Left lobe of liver (tissue), 2 donors: ENCODE data around the gene DSTYK. TPM values are rescaled to one million over a fixed set of nuclear protein-coding genes. Genes with fewer than 3 reads are reported as not detected.

Source experiments
- ATAC-seq: fragments of 200-7000 bp; cut with Tn5 transposase; one replicate; pipeline ENCODE4 v1.9.1; 2020; ENCODE audit warnings: mild to moderate bottlenecking, moderate library complexity
- DNase-seq: peaks from one replicate; pipeline ENCODE4 v3.0.0-alpha.2; 2020; ENCODE audit warnings: low spot score
- total RNA-seq: library from RNA; stranded (reverse); gene quantifications from one replicate; pipeline ENCODE4 v1.2.1, GENCODE V29; 2021
- donor health status: DM: no; HTN: no; CAD: no; lungs with moderate emphysema.
- donor health status: DM: no; HTN: yes; CAD: no.

Gene DSTYK
- total RNA-seq, 1 donor from 2014 or later: 2.5 TPM

DNA sequence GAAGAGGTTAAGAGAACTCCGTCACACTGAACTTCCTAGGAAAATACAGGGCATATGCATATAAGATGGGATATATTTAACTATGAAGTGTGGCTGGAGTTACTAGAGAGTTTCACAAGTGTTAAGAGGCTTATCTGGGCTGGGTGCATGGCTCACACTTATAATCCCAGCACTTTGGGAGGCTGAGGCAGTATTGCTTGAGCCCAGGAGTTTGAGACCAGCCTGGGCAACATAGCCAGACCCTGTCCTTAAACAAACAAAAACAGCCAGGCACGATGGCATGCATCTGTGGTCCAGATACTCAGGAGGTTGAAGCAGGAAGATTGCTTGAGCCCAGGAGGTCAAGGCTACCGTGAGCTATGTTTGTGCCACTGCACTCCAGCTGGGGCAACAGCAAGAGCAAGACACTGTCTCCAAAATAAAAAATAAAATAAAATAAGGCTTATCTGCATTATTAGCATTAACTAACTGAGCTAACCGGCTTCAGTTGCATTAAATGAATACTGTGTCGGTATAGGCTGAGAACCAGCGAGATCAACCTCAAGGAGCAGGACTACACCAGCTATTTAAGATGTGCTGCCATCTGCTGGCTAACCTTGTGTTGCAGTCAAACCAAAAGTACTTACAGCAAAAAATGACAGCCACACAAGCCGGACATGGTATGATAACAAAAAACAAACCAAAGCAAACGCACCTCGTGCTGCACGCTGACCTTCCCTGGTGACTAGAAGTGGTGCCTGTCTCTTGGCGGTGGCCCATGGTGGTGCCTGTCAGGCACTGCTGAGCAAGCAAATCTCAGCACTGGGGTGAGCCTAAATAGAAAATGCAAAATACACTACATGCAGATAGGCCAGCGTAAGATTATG lies 70.0 kb downstream of the DSTYK start:
- ATAC-seq (peak; percentile 96), DNase-seq (peak; percentile 70)

DNA sequence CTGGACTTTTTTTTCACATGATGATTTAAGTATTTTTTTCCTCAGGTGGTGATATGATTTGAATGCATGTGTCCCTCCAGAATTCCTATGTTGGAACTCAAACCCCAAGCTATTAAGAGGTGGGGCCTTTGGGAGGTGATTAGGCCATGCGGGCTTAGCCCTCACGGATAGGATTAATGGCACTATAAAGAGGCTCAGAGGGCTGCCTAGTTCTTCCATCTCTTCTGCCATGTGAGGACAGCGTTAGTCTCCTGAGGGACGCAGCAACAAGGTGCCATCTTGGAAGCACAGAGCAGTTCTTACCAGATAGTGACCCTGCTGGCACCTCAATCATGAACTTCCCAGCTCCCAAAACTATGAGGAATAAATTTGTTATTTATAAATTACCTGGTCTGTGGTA lies 71.4 kb downstream of the DSTYK start:
- no peak for DNase-seq
- no peak for ATAC-seq

- no peak for ATAC-seq
- DNase-seq: no peak
These were observed 73.6 kb downstream of the DSTYK start for GRCh38 chr1:205137901-205138300.

DNA sequence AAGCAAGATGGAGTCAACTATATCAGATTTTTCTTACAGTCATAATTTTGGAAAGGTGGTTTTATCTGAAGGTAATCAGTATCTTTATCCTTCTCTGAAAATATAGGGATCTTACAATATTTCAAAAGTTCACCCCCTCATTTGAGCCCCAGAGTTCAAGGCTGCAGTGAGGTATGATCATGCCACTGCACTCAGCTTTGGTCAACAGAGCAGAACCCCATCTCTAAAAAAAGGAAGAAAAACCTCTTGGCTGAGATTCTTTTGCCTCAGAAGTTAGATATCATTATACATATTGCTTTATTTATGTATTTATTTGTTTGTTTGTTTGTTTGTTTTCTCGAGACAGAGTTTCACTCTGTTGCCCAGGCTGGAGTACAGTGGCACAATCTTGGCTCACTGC lies 78.2 kb downstream of the DSTYK start:
- ATAC-seq (no peak), DNase-seq (no peak)

DNA sequence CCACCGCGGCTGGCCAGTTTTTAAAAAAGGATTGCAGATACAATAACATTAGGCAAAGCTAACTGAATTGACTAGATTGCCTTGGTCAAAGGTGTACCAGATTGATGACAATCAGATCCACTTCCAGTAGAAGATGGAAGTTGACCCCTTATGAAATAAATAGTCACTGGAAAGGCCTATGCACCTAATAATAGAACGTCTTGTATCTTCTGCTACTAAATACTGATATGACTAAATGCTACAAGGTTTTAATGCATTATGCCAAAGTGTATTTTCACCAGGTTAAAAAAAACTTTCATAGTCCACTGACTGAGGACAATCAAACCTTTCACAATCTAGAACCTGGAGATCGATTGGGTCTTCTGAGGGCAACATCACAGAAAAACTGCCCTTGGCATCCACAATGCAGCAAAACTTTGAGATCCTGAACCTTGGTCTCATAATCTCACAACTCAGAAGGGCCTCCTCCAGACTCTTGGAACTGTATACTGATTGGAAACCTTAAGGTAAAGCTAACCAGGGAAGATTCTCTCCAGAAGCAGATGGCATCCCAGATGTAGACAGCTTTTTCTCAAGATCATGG lies 82.0 kb downstream of the DSTYK start:
- no peak for DNase-seq
- ATAC-seq: peak; percentile 77

GRCh38 chr1:205128050-205128449 lies 83.5 kb downstream of the DSTYK start:
- DNase-seq (no peak), ATAC-seq (no peak)

- DNase-seq (no peak), ATAC-seq (no peak)
These were observed 83.9 kb downstream of the DSTYK start for GRCh38 chr1:205127646-205128045.

- ATAC-seq (no peak), DNase-seq (no peak)
These were observed 86.8 kb downstream of the DSTYK start for GRCh38 chr1:205124726-205125125.

GRCh38 chr1:205122489-205122882 lies 89.0 kb downstream of the DSTYK start:
- DNase-seq (no peak), ATAC-seq (peak; percentile 37)

DNA sequence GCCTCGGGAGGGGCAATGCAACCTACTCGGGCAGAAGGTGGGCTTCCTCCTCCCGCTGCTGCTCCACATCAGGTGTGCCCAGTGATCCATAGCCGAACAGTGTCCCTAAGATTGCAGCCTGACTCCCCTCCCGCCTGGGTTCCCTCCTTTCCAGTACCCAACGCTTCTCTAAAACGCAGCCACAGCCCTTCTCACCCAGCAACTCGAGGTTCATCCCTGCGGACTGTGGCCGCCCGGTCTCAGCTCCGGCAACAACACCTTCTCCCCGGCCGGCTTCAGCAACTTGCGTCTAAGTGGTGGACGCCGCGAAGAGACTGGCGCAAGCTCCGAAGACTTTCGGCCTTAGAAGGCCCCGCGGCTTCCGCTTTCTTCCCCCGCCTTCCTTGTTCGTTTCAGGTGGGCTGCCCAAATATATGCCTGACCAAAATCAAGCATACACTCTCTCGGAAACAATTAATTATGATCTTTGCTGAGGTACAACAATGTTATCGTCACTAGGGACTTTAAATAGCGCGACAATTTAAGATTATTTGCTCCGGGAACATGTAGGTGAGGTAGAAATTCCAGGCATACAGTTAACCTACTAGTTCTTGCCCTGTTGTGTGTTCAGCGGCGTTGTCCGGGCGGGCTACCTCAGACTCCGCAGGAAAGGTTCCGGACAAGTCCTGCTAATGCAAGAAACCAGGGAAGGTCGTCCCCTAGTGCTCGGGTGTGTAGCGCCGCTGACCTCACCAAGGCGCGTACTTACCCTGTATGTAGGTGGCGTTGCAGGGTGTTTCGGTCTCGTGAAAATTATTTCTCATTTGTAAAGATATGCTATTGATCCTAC lies 89.6 kb downstream of the DSTYK start, which contains the start of gene RBBP5:
RBBP5 (minus strand) TSS at position 319 of the 829 bp plus-strand sequence; CDS start at position 214, 105 bp downstream.
- peak; percentile 96 for DNase-seq

DNA sequence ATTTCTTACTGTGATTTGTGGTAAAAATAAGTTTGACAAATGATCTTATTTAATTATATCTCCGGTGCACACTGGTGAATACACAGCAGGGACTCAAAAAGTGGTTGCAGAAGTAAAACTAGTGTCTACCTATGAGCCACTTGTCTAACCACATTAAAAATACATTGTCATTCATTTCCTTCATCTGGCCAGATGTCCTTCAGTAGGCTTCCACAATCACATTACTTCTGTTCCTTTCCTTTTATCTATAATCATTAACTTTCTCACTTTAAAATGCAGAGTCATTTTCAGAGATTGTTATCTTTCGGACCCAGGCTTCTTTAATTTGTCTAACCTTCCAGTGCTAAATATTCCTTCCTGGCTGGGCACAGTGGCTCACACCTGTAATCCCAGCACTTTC lies 92.8 kb downstream of the DSTYK start:
- no peak for DNase-seq
- no peak for ATAC-seq

More for the DNA sequence above, 89.6 kb downstream of the DSTYK start, which contains the start of gene RBBP5:
- peak; percentile 98 for ATAC-seq

GRCh38 chr1:205111354-205111753 lies 100.1 kb downstream of the DSTYK start:
- no peak for DNase-seq
- no peak for ATAC-seq

DNA sequence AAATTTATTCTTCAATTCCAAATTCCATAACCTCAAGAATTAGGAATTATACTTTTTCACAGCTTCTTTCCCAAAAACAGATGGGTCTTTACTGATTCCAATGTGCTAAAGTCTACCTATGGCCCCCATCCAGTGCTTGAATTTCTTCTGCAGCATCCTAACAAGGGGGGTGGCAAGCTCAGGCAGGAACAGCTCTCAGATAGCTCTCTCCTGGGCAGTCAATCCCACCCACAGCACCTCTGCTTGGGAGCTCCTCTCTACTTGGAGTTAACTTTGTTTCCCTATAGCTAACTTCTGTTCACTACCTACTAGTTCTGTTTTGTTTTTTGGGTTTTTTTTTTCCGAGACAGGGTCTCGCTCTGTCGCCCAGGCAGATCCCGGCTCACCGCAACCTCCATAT lies 101.8 kb downstream of the DSTYK start:
- DNase-seq (no peak), ATAC-seq (no peak)

- DNase-seq (no peak), ATAC-seq (no peak)
These were observed 102.2 kb downstream of the DSTYK start for GRCh38 chr1:205109269-205109668.

- ATAC-seq (peak; percentile 66), DNase-seq (no peak)
These were observed 103.0 kb downstream of the DSTYK start for GRCh38 chr1:205108464-205108863.

- no peak for DNase-seq
- ATAC-seq: no peak
These were observed 104.2 kb downstream of the DSTYK start for GRCh38 chr1:205107327-205107726.

- no peak for DNase-seq
- no peak for ATAC-seq
These were observed 109.1 kb downstream of the DSTYK start for GRCh38 chr1:205102404-205102803.

DNA sequence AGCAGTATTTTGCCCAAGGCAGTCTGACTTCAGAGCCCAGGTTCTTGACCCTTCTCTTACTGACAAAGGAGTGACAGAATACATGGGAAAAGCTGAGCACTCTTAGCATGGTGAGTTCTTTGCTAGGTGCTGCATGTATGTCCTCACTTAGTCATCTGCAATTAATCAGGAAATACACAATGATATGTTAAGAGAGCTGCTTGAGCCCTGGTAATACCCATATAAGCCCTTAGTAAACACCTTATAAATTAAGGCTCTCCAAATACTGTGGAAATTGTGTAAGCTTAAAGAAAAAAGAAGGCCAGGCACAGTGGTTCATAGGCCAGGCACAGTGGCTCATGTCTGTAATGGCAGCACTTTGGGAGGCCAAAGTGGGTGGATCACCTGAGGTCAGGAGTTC lies 113.3 kb downstream of the DSTYK start:
- ATAC-seq: no peak
- DNase-seq: no peak

GRCh38 chr1:205095422-205095821 lies 116.1 kb downstream of the DSTYK start:
- ATAC-seq (no peak), DNase-seq (no peak)
